ENCODE data around the gene SLIT1. TPM values are rescaled to one million over a fixed set of nuclear protein-coding genes. Genes with fewer than 3 reads are reported as not detected.

SLIT1 gene
- total RNA-seq, 1 experiment from 2014 or later: 0.41 TPM

DNA sequence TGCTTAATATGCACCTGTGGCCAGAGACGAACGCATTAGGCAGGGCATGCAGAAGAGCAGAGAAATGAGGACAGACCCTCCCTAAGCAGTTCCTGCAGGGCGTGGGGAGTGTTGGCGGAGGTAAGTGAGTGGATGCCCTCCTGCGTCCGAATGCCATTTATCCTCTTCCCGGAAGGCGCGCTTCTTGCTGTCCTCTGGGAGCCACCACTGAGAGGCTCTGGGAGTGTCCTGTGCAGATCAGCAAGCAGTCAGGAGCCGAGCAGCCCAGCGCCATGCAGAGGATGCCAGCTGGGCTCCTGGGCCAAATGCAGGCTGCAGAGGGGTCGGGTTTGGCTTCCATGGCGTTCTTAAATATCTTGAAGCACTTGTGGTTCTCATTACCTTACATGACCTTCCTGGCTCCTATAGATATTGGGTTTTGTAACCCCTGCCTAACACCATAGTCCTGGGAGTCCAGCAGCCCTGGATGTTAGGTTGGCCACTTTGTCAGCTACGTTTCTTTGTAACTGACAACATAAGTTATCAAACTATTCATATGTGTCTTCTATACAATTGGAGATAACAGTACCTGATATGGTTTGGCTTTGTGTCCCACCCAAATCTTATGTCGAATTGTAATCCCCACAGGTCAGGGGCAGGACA, 30.0 kb upstream of the SLIT1 start:
- TF ChIP-seq, protein P1, sequence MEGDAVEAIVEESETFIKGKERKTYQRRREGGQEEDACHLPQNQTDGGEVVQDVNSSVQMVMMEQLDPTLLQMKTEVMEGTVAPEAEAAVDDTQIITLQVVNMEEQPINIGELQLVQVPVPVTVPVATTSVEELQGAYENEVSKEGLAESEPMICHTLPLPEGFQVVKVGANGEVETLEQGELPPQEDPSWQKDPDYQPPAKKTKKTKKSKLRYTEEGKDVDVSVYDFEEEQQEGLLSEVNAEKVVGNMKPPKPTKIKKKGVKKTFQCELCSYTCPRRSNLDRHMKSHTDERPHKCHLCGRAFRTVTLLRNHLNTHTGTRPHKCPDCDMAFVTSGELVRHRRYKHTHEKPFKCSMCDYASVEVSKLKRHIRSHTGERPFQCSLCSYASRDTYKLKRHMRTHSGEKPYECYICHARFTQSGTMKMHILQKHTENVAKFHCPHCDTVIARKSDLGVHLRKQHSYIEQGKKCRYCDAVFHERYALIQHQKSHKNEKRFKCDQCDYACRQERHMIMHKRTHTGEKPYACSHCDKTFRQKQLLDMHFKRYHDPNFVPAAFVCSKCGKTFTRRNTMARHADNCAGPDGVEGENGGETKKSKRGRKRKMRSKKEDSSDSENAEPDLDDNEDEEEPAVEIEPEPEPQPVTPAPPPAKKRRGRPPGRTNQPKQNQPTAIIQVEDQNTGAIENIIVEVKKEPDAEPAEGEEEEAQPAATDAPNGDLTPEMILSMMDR (IDR thresholded peaks at IDR 0.05; ENCODE audit: insufficient read depth in 1 of 2, low read depth in 1 of 2, low read length in 1 of 2, severe bottlenecking in 1 of 2, unreplicated experiment in 1 of 2): no peak

DNA sequence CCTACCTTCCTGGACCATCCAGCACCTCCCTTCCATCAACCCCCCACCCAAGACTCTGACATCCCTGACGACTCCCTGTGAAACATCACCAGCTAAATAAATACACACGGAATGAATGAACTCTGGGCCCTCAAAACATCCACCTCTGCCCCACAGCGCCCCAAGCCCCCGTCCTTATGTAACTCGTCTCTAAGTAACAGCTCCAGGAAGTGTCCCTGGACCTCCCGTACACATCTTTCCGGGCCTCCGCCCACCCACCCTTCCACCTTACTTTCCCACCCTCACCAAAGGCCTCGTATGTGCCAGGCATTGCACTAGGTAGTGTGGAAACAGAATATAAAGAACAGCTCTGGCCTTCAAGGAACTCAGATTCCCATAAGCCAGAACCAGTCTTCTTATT, 27.7 kb upstream of the SLIT1 start:
- CTCF ChIA-PET: interaction anchor here (0.9 to 1.9 kb wide), 2 partner anchors 16 to 141 kb away, joined by 3 to 5 read pairs; no protein-coding TSS in a partner anchor
- intact Hi-C loops (cut with micrococcal nuclease; ENCODE audit: unreplicated experiment): no loop called here
- Mint-ChIP-seq H3K4me3 (ENCODE audit: unreplicated experiment) (no peak overlapping the region), H3K36me3 (ENCODE audit: insufficient read depth, unreplicated experiment) (no peaks in the 10 kb centered on the region), H3K27me3 (ENCODE audit: insufficient read depth, unreplicated experiment) (no peaks in the 10 kb centered on the region), H3K9me3 (ENCODE audit: unreplicated experiment) (no peaks in the 10 kb centered on the region), H3K4me1 (ENCODE audit: low read depth, unreplicated experiment) (no peaks in the 10 kb centered on the region), H3K27ac (ENCODE audit: unreplicated experiment) (no peak overlapping the region)
- no peak for DNase-seq
- TF ChIP-seq, protein P1 (IDR thresholded peaks at IDR 0.05; ENCODE audit: insufficient read depth in 1 of 2, low read depth in 1 of 2, low read length in 1 of 2, severe bottlenecking in 1 of 2, unreplicated experiment in 1 of 2): no peak
- Histone ChIP-seq H3K27me3 (replicated peaks; ENCODE audit: control insufficient read depth, insufficient read depth, low read length) (no peaks in the 10 kb centered on the region; the same call in 1 of the 2 replicates), H3K9me3 (no peaks in the 10 kb centered on the region), H3K36me3 (ENCODE audit: control insufficient read depth, insufficient read depth, low read length) (no peaks in the 10 kb centered on the region), H3K4me1 (no peaks in the 10 kb centered on the region), H3K4me3 (ENCODE audit: low read depth, low read length) (no peak overlapping the region)
- BruUV-seq (replicated peaks): no TSS peak
- POLR2A ChIA-PET: no interaction called here

More for the DNA sequence above, 30.0 kb upstream of the SLIT1 start:
- no peaks in the 10 kb centered on the region for H3K9me3 Mint-ChIP-seq (ENCODE audit: unreplicated experiment)
- Histone ChIP-seq H3K9me3 (no peaks in the 10 kb centered on the region), H3K4me1 (no peaks in the 10 kb centered on the region), H3K27me3 (replicated peaks; ENCODE audit: control insufficient read depth, insufficient read depth, low read length) (no peaks in the 10 kb centered on the region), H3K36me3 (ENCODE audit: control insufficient read depth, insufficient read depth, low read length) (no peaks in the 10 kb centered on the region), H3K4me3 (ENCODE audit: low read depth, low read length) (no peak overlapping the region)
- CTCF ChIA-PET: no interaction called here
- no peak for DNase-seq
- POLR2A ChIA-PET: no interaction called here
- peaks cover 4% of the 10 kb centered on the region for H3K36me3 Mint-ChIP-seq (ENCODE audit: insufficient read depth, unreplicated experiment)
- BruUV-seq (replicated peaks): no TSS peak
- intact Hi-C loops (cut with micrococcal nuclease; ENCODE audit: unreplicated experiment): no loop called here
- no peak overlapping the region for H3K4me3 Mint-ChIP-seq (ENCODE audit: unreplicated experiment)
- no peaks in the 10 kb centered on the region for H3K4me1 Mint-ChIP-seq (ENCODE audit: low read depth, unreplicated experiment)
- no peaks in the 10 kb centered on the region for H3K27me3 Mint-ChIP-seq (ENCODE audit: insufficient read depth, unreplicated experiment)
- H3K27ac Mint-ChIP-seq (ENCODE audit: unreplicated experiment): no peak overlapping the region

DNA sequence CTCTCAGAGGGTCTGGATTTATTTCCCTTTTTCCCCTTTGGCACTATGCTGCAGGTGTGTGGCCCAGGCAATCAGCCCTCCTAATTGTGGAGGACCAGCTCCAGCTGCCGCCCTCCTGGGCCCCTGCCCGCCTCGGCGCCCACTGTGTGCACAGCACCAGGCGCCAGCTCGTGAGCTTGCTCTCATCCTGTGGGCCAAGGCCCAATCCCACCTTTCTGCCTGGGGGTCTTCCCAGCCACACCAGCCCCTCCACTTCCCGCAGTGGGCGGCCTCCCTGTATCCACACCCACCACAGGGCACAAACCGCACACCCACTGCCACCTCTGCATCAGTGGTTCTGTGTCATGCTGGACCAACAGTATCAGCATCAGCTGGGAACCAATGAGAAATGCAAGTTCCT, 25.5 kb upstream of the SLIT1 start:
- CTCF ChIA-PET: interaction anchor here (0.6 to 4.1 kb wide), 10 partner anchors 13 to 928 kb away, joined by 3 to 65 read pairs (median 4); no protein-coding TSS in a partner anchor

More for the DNA sequence above, 25.5 kb upstream of the SLIT1 start:
- TF ChIP-seq, protein P1 (IDR thresholded peaks at IDR 0.05; ENCODE audit: insufficient read depth in 1 of 2, low read depth in 1 of 2, low read length in 1 of 2, severe bottlenecking in 1 of 2, unreplicated experiment in 1 of 2): no peak
- Mint-ChIP-seq H3K27me3 (ENCODE audit: insufficient read depth, unreplicated experiment) (no peaks in the 10 kb centered on the region), H3K36me3 (ENCODE audit: insufficient read depth, unreplicated experiment) (no peaks in the 10 kb centered on the region), H3K4me3 (ENCODE audit: unreplicated experiment) (no peak overlapping the region), H3K4me1 (ENCODE audit: low read depth, unreplicated experiment) (no peaks in the 10 kb centered on the region), H3K27ac (ENCODE audit: unreplicated experiment) (no peak overlapping the region), H3K9me3 (ENCODE audit: unreplicated experiment) (no peaks in the 10 kb centered on the region)
- Histone ChIP-seq H3K4me1 (no peaks in the 10 kb centered on the region), H3K27me3 (replicated peaks; ENCODE audit: control insufficient read depth, insufficient read depth, low read length) (no peaks in the 10 kb centered on the region; the same call in 1 of the 2 replicates), H3K9me3 (no peaks in the 10 kb centered on the region), H3K36me3 (ENCODE audit: control insufficient read depth, insufficient read depth, low read length) (no peaks in the 10 kb centered on the region), H3K4me3 (ENCODE audit: low read depth, low read length) (no peak overlapping the region)
- DNase-seq: no peak
- POLR2A ChIA-PET: no interaction called here
- no TSS peak for BruUV-seq (replicated peaks)
- intact Hi-C loops (cut with micrococcal nuclease; ENCODE audit: unreplicated experiment): loop anchor here (2.0 kb wide), 1 partner anchor 20 kb away; no protein-coding TSS in a partner anchor

All from Caco-2 (cell line).